ENCODE data around the gene KCNMB1. TPM values are rescaled to one million over a fixed set of nuclear protein-coding genes. Genes with fewer than 3 reads are reported as not detected.
A peak's percentile ranks its signal among the peaks of the same experiment; 100 is the strongest.

KCNMB1 gene
- total RNA-seq, 1 donor from 2014 or later, result 2.5 TPM

GRCh38 chr5:170355601-170356098 is 33.5 kb downstream of the KCNMB1 start:
- Histone ChIP-seq H3K27me3 (ENCODE audit: low read depth) (peaks cover 8% of the 10 kb centered on the region), H3K9me3 (no peaks in the 10 kb centered on the region), H3K36me3 (no peaks in the 10 kb centered on the region), H3K4me1 (peaks cover 52% of the 10 kb centered on the region), H3K4me3 (no peak overlapping the region), H3K27ac (peak overlapping the region; percentile 18)
- peak; percentile 12 to 70 for ATAC-seq
- intact Hi-C loops (cut with DNase I), result no loop called here
- TF ChIP-seq, protein P1, sequence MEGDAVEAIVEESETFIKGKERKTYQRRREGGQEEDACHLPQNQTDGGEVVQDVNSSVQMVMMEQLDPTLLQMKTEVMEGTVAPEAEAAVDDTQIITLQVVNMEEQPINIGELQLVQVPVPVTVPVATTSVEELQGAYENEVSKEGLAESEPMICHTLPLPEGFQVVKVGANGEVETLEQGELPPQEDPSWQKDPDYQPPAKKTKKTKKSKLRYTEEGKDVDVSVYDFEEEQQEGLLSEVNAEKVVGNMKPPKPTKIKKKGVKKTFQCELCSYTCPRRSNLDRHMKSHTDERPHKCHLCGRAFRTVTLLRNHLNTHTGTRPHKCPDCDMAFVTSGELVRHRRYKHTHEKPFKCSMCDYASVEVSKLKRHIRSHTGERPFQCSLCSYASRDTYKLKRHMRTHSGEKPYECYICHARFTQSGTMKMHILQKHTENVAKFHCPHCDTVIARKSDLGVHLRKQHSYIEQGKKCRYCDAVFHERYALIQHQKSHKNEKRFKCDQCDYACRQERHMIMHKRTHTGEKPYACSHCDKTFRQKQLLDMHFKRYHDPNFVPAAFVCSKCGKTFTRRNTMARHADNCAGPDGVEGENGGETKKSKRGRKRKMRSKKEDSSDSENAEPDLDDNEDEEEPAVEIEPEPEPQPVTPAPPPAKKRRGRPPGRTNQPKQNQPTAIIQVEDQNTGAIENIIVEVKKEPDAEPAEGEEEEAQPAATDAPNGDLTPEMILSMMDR (IDR thresholded peaks at IDR 0.05), result no peak
- peak; percentile 76 for DNase-seq

- Histone ChIP-seq H3K4me1 (peaks cover 35% of the 10 kb centered on the region), H3K9me3 (no peaks in the 10 kb centered on the region), H3K4me3 (peak overlapping the region; percentile 20), H3K36me3 (no peaks in the 10 kb centered on the region), H3K27me3 (ENCODE audit: low read depth) (peaks cover 15% of the 10 kb centered on the region), H3K27ac (no peak overlapping the region)
- DNase-seq (no peak), ATAC-seq (no peak)
- intact Hi-C loops (cut with DNase I), result no loop called here
- TF ChIP-seq, protein P1 (IDR thresholded peaks at IDR 0.05), result no peak
Measured at GRCh38 chr5:170353961-170354360, 35.2 kb downstream of the KCNMB1 start.

- no peak for DNase-seq
- peak; percentile 6 to 28 for ATAC-seq
- intact Hi-C loops (cut with DNase I), result no loop called here
- TF ChIP-seq, protein P1 (IDR thresholded peaks at IDR 0.05), result no peak
- Histone ChIP-seq H3K36me3 (no peaks in the 10 kb centered on the region), H3K4me3 (peak overlapping the region; percentile 20), H3K27me3 (ENCODE audit: low read depth) (peaks cover 15% of the 10 kb centered on the region), H3K9me3 (no peaks in the 10 kb centered on the region), H3K4me1 (peaks cover 34% of the 10 kb centered on the region), H3K27ac (no peak overlapping the region)
Measured at GRCh38 chr5:170353011-170353761, 36.0 kb downstream of the KCNMB1 start.

DNA sequence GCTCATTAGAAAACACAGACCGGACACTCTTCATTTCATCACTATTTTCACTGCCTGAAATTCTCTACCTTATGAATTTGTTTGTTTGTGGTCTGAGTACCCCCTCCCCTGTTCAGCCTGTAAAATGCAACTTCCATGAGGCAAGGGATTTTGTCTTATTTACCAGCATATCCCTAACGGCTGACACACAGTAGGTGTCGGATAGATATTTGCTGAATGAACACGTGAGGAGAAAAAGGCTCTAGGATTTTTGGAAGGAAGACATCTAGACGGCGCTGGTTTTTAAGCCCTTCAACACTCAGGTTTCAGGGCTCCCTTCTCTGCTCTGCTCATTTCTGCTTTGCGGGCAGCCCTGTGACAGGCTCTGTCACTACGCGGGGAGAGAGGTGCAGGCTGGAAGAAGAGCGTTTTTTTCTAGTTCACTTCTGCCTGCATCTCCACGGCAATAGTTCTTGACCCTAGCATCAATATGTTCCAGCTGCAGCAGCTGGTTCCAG is 41.0 kb downstream of the KCNMB1 start:
- intact Hi-C loops (cut with DNase I), result no loop called here
- H3K27ac ChIP-seq, result no peak overlapping the region
- ATAC-seq, result no peak

GRCh38 chr5:170347022-170347567 is 42.1 kb downstream of the KCNMB1 start:
- DNase-seq (no peak), ATAC-seq (no peak)
- peaks cover 10% of the 10 kb centered on the region for H3K27me3 ChIP-seq (ENCODE audit: low read depth)
- no peak overlapping the region for H3K4me3 ChIP-seq
- H3K27ac ChIP-seq, result no peak overlapping the region
- H3K4me1 ChIP-seq, result peaks cover 12% of the 10 kb centered on the region
- TF ChIP-seq, protein P1 (IDR thresholded peaks at IDR 0.05), result no peak
- H3K9me3 ChIP-seq, result no peaks in the 10 kb centered on the region
- no peaks in the 10 kb centered on the region for H3K36me3 ChIP-seq
- intact Hi-C loops (cut with DNase I), result no loop called here

More for the DNA sequence above, 41.0 kb downstream of the KCNMB1 start:
- peaks cover 5% of the 10 kb centered on the region for H3K4me1 ChIP-seq
- no peaks in the 10 kb centered on the region for H3K9me3 ChIP-seq
- no peaks in the 10 kb centered on the region for H3K36me3 ChIP-seq
- H3K27me3 ChIP-seq (ENCODE audit: low read depth), result peaks cover 10% of the 10 kb centered on the region
- no peak overlapping the region for H3K4me3 ChIP-seq
- DNase-seq, result no peak
- TF ChIP-seq, protein P1 (IDR thresholded peaks at IDR 0.05), result peak; percentile 24
